ENCODE data around the gene BMP10. TPM values are rescaled to one million over a fixed set of nuclear protein-coding genes. Genes with fewer than 3 reads are reported as not detected.
"Not testable (repeated sequence)": the region's sequence is repeated elsewhere in the genome, so short reads cannot be mapped to it uniquely, and the experiment has no call there.

The BMP10 gene
- total RNA-seq, 1 donor from 2014 or later, result 0.19 TPM

GRCh38 chr2:68906716-68907115 is 35.5 kb upstream of the BMP10 start:
- TF ChIP-seq, protein P1, sequence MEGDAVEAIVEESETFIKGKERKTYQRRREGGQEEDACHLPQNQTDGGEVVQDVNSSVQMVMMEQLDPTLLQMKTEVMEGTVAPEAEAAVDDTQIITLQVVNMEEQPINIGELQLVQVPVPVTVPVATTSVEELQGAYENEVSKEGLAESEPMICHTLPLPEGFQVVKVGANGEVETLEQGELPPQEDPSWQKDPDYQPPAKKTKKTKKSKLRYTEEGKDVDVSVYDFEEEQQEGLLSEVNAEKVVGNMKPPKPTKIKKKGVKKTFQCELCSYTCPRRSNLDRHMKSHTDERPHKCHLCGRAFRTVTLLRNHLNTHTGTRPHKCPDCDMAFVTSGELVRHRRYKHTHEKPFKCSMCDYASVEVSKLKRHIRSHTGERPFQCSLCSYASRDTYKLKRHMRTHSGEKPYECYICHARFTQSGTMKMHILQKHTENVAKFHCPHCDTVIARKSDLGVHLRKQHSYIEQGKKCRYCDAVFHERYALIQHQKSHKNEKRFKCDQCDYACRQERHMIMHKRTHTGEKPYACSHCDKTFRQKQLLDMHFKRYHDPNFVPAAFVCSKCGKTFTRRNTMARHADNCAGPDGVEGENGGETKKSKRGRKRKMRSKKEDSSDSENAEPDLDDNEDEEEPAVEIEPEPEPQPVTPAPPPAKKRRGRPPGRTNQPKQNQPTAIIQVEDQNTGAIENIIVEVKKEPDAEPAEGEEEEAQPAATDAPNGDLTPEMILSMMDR (IDR thresholded peaks at IDR 0.05; ENCODE audit: borderline replicate concordance), result no peak
- peaks cover 24% of the 10 kb centered on the region for H3K9me3 ChIP-seq (replicated peaks)
- DNase-seq, result no peak
- intact Hi-C loops (cut with micrococcal nuclease), result loop anchor here (5.0 kb wide), 2 partner anchors 154 to 199 kb away; no protein-coding TSS in a partner anchor
- no peaks in the 10 kb centered on the region for H3K36me3 ChIP-seq
- H3K4me3 ChIP-seq, result no peak overlapping the region
- peaks cover 10% of the 10 kb centered on the region for H3K27me3 ChIP-seq (ENCODE audit: low read depth)
- H3K27ac ChIP-seq (replicated peaks), result no peak overlapping the region
- peaks cover 12% of the 10 kb centered on the region for H3K4me1 ChIP-seq

GRCh38 chr2:68905116-68905515 is 33.9 kb upstream of the BMP10 start:
- TF ChIP-seq, protein P1 (IDR thresholded peaks at IDR 0.05; ENCODE audit: borderline replicate concordance), result no peak
- H3K36me3 ChIP-seq, result no peaks in the 10 kb centered on the region
- H3K27me3 ChIP-seq (ENCODE audit: low read depth), result peaks cover 10% of the 10 kb centered on the region
- peaks cover 12% of the 10 kb centered on the region for H3K4me1 ChIP-seq
- intact Hi-C loops (cut with micrococcal nuclease), result loop anchor here (5.0 kb wide), 2 partner anchors 153 to 198 kb away; no protein-coding TSS in a partner anchor
- no peak overlapping the region for H3K27ac ChIP-seq (replicated peaks)
- no peak overlapping the region for H3K4me3 ChIP-seq
- DNase-seq, result no peak
- H3K9me3 ChIP-seq (replicated peaks), result peaks cover 39% of the 10 kb centered on the region

DNA sequence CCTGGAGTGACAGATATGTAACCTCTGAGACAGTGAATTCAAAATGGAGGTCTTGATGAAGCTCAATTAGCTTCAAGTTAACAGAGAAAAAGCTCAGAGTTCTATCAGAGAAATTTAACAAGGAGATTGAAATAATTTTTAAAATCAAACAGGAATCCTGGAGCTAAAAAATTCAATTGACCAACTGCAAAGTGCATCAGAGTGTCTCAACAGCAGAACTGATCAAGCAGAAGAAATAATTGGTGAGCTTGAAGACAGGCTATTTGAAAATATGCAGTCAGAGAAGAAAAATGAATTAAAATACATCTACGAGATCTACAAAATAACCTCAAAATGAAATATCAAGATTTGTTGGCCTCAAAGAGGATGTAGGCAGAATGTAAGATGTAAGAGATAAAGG is 30.4 kb upstream of the BMP10 start:
- Histone ChIP-seq H3K27ac (replicated peaks) (no peak overlapping the region), H3K9me3 (replicated peaks) (peaks cover 39% of the 10 kb centered on the region), H3K4me1 (no peaks in the 10 kb centered on the region), H3K27me3 (ENCODE audit: low read depth) (peaks cover 42% of the 10 kb centered on the region), H3K4me3 (no peak overlapping the region), H3K36me3 (no peaks in the 10 kb centered on the region)
- DNase-seq, result no peak
- intact Hi-C loops (cut with micrococcal nuclease), result no loop called here
- TF ChIP-seq, protein P1 (IDR thresholded peaks at IDR 0.05; ENCODE audit: borderline replicate concordance), result no peak

DNA sequence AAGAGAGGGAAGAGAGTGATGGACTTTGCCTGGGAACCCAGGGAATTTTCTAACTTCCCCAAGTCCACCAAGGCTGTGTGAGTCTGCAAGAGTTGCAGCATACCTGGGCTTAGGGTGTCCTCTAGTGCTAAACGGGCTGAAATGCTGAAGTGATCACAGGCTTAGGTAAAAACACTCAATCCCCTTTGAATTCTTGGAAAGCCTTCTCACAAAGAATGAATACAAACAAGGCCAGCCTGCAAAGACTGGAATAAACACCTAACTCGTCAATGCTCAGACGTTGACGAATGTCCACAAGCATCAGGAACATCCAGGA is 30.0 kb upstream of the BMP10 start:
- no peak for DNase-seq
- intact Hi-C loops (cut with micrococcal nuclease), result no loop called here
- TF ChIP-seq, protein P1 (IDR thresholded peaks at IDR 0.05; ENCODE audit: borderline replicate concordance), result no peak

DNA sequence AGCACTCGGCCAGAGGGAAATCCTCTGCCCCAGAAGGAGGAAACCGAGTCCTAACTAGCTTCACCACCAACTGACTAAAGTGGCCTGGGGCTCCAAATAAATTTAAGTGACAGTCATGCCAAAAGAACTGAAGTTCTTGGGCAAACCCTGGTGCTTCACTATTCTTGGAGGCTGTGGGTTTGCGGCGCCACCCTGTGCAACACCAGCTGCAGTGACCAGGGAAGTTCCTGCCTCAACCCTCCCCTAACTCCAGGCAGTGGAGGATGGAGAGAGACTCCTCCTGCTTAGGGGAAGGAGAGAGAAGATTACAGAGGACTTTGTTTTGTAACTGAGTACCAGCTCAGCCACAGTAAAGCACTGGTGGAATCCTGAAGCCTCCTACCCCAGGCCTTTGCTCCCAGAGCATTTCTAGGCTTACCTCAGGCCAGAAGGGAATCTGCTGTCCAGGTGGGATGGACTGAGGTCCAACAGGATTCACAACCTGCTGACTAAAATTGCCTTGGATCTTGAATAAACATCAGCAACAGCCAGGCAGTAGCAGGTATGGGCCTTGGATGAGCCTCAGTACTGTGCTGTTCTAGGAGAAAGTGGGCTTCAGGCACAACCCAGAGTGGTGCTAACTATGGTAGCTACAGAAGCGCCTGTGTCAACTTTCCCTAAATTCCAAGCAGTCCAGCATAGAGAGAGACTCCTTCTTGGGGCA is 29.4 kb upstream of the BMP10 start:
- intact Hi-C loops (cut with micrococcal nuclease), result no loop called here
- TF ChIP-seq, protein P1 (IDR thresholded peaks at IDR 0.05; ENCODE audit: borderline replicate concordance), result no peak
- H3K4me1 ChIP-seq, result no peaks in the 10 kb centered on the region
- H3K4me3 ChIP-seq, result no peak overlapping the region
- H3K9me3 ChIP-seq (replicated peaks), result peaks cover 39% of the 10 kb centered on the region
- DNase-seq, result no peak
- peaks cover 50% of the 10 kb centered on the region for H3K27me3 ChIP-seq (ENCODE audit: low read depth)
- H3K36me3 ChIP-seq, result no peaks in the 10 kb centered on the region
- H3K27ac ChIP-seq (replicated peaks), result no peak overlapping the region

More for the DNA sequence above, 30.0 kb upstream of the BMP10 start:
- Histone ChIP-seq H3K27ac (replicated peaks) (no peak overlapping the region), H3K27me3 (ENCODE audit: low read depth) (peaks cover 46% of the 10 kb centered on the region), H3K4me3 (no peak overlapping the region), H3K9me3 (replicated peaks) (peaks cover 39% of the 10 kb centered on the region), H3K4me1 (no peaks in the 10 kb centered on the region), H3K36me3 (no peaks in the 10 kb centered on the region)

DNA sequence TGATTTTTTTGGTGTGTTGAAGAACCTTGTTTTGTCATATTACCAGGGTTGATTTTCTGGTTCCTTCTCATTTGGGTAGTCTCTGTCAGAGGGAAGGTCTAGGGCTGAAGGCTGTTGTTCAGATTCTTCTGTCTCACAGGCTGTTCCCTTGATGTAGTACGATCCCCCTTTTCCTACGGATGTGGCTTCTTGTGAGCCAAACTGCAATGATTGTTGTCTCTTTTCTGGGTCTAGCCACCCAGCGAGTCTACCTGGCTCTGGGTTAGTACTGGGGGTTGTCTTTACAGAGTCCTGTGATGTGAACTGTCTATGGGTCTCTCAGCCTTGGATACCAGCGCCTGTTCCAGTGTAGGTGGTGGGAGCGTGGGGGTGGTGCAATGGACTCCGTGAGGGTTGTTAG is 24.8 kb upstream of the BMP10 start:
- H3K4me1 ChIP-seq; H3K36me3 ChIP-seq; intact Hi-C loops (cut with micrococcal nuclease); DNase-seq; H3K4me3 ChIP-seq; H3K27ac ChIP-seq (replicated peaks): not testable (repeated sequence)
- Histone ChIP-seq H3K27me3 (ENCODE audit: low read depth) (peaks cover 88% of the 10 kb centered on the region), H3K9me3 (replicated peaks) (peaks cover 13% of the 10 kb centered on the region)
